ENCODE data around the gene FN3K.
A peak's percentile ranks its signal among the peaks of the same experiment; 100 is the strongest.
"Not testable (repeated sequence)": the region's sequence is repeated elsewhere in the genome, so short reads cannot be mapped to it uniquely, and the experiment has no call there.

Gene FN3K

GRCh38 chr17:82737967-82738877 lies 2.8 kb downstream of the FN3K start:
- DNase-seq: no peak

DNA sequence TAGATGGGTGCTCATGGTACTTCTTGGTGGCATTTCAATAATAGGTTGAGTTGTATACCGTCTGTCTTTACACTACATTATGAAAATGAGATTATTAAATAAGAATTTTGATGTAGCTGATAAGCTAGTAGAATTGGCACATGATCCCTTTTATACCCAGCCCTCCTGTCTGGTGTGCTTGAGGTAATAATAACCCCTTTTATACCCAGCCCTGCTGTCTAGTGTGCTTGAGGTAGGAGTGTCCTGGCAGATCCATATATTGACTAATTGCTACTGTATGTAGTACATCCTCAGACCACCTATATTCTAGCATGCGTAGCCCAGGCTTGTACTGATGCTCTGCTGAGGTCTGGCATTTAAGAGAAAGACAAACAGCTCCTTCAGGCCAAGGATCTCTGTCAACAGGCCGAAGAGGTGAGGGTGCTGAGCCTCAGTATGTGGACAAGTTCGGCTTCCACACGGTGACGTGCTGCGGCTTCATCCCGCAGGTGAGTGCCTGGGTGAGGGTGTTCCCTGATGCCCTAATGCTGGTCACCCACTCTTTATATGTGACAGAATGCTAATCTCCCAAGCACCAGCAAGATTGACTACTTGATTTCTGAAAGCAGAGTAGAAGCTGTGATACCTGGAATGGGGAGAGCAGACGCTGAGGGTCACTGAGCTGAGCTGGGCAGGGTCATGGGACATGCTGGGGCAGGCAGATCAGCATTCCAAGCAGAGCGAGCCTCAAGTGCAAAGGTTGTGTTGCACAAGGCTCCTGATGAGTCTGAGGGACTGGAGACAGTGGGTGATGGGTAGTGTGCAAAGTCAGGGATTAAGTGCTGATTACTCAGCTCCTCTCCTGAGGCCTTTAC lies 5.7 kb downstream of the FN3K start:
- no peak for DNase-seq

DNA sequence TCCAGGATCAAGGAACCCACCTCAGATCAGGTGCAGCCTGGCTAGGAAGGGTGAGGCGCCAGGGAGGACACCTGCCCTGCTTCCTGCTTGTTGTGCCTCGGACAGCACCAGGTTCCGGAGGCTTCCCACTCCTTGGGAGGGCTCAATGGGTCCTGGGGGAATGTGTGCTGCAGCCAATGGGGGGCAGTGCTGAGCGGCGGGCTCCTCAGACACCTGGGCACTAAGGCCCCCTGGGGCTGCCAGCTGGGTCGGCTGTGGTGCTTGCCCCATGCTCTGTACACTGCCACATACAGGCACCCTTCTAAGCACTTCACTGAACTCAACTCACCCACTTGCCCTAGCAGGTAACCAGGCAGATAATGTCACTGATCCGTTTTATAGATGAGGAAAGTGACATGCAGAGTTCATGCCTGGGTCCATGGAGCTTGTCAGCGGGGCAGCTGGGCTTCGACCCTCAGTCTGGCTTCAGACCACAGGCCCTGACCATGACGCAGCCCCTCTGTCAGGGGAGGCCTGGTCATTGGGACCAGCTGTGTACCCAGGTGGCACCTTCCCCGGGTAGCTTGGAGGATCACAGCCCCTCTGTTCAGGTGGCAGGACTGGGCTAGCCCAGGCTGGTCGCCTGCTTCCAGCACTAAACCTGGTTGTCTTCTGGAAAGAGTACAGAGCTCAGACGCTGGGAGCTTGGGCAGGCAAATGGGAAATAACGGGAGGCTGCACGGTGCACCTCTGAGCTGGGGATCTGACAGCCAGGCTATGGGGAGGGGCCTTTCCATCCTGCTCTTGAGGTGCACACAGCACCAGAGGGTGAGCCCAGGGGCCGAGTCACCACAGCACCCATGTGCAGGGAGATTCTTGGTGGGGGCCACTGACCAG lies 8.2 kb downstream of the FN3K start:
- no peak for DNase-seq

DNA sequence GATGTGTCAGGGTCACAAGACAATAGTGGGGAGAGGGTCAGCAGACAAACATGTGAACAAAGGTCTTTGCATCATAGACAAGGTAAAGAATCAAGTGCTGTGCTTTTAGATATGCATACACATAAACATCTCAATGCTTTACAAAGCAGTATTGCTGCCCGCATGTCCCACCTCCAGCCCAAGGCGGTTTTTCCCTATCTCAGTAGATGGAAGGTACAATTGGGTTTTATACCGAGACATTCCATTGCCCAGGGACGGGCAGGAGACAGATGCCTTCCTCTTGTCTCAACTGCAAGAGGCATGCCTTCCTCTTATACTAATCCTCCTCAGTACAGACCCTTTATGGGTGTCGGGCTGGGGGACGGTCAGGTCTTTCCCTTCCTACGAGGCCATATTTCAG lies 9.3 kb downstream of the FN3K start:
- not testable (repeated sequence) for DNase-seq

- no peak for DNase-seq
Measured at GRCh38 chr17:82745524-82745923, 10.1 kb downstream of the FN3K start.

- DNase-seq: no peak
Measured at GRCh38 chr17:82748756-82749155, 13.3 kb downstream of the FN3K start.

GRCh38 chr17:82750241-82750908 lies 15.0 kb downstream of the FN3K start:
- DNase-seq: no peak

DNA sequence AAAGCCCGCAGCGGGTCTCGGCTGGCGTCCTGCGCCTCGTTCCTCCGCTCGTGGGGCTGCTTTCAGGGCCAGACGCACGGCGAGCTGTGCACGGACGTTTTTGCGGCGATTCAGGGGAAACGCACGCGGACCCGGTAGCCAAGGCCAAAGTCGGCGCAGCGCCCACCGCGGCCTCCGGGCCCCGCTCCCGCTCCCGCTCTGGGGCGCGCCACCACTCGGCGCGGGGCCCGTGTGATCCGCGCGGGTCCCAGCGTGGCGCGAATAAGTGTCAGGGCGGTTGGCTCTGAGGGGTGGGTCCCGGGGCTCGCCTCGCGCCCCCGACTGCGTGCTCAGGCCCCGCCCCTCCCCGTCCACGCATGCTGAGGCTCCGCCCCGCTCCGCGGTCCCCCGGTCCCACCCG lies 15.8 kb downstream of the FN3K start:
- DNase-seq: no peak

- peak; percentile 87 for DNase-seq
Measured at GRCh38 chr17:82751571-82752370, 16.4 kb downstream of the FN3K start, which contains the start of gene TBCD. TBCD (plus strand) TSS chr17:82752065; CDS start chr17:82752194, 129 bp downstream.

DNA sequence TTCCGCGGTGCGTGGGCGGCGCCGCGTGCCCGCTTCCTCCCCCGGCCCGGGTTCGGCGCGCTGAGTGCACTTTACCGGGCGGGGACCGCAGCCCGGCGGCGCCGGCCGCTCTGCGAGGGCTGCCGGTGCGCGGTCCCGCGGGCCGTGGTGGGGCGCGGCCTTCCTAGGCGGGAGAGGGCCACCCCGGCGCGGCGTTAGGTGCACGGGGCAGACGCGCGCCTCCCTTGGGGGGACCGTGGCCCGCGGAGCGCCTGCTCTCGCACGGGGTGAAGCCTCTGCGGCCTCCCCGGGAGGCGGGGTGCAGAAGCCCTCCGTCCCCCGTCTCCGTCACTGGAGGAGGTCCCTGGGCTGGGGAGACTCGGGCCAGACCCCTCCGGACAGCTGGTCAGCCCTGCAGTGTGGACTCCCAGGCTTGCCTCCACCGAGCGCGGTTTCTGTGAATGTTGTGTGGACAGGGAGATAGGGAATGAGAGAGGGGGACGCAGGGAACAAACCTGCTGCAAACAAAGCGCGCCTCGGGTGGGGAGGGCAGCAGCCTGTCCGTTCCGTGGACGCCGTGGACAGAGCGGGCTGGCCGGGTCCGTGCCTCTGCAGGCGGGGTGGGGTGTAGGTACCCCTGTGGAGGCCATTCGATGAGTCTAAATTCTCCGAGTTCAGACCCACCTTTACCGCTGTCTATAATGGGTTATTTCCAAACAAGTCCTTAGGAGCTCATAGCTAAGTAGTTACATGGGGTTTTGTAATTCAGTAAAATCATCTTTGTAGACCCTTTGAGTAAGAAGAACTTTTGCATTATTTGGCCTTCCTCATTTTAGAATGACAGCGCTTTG lies 17.2 kb downstream of the FN3K start:
- no peak for DNase-seq

GRCh38 chr17:82753201-82753464 lies 17.7 kb downstream of the FN3K start:
- DNase-seq: no peak

GRCh38 chr17:82754297-82755208 lies 19.1 kb downstream of the FN3K start:
- no peak for DNase-seq

DNA sequence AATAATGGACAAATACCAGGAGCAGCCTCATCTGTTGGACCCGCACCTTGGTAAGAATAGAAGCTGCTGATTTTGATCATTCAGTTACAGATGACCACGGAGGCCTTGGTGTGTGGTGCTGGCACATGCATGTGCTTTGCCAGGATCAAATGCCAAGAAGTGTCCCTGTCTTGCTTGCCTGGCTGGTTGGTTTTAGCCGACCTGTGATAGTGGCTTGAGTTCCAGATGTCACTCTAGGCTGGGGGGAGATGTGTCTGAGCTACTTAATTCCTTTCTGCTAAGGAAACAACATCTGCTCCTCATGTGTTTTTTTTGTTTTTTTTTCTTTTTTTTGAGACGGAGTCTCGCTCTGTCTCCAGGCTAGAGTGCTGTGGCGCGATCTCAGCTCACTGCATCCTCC lies 20.8 kb downstream of the FN3K start:
- DNase-seq: no peak

- no peak for DNase-seq
Measured at GRCh38 chr17:82765371-82765770, 30.0 kb downstream of the FN3K start.

GRCh38 chr17:82767041-82767754 lies 31.8 kb downstream of the FN3K start:
- peak; percentile 76 for DNase-seq

GRCh38 chr17:82769041-82769440 lies 33.6 kb downstream of the FN3K start:
- no peak for DNase-seq

DNA sequence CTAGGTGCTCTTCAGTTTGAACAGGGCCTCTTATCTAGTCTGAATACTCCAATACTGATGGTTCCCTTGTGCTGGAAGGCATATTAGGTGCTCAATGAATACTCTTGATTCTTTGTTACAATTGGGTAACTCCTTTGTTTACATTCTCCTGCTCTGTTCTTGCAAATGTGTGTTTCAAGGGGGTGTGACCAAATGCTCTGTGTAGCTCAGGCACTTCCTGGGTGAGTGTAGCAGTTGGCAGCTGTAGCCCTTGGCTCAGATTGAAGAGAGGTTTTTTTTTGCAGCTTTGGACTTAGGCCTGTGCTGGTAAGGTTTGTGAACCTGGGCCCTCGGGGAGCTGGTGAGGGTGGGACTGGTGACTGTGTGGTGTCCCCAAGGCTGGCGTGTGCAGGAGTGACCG lies 36.6 kb downstream of the FN3K start:
- no peak for DNase-seq

DNA sequence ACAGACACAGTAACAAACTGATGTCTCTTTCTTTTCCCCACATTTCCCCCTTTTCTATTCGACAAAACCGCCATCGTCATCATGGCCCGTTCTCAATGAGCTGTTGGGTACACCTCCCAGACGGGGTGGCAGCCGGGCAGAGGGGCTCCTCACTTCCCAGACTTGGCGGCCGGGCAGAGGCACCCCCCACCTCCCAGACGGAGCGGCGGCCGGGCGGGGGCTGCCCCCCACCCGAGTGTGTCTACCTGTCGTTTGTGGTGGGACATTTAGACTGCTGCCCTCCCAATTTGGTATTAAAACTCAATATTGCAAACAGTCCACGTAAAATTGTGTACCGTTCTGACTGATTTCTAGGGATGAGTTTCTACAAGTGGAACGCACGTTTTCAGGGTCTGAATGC lies 39.0 kb downstream of the FN3K start:
- DNase-seq: not testable (repeated sequence)

Data from stimulated activated CD8-positive, alpha-beta memory T cell treated with anti-CD3 and anti-CD28 coated beads, Interleukin-4, amount 100 ng/mL, for 48 hours (primary cell).